ENCODE data around the gene EMCN. TPM values are rescaled to one million over a fixed set of nuclear protein-coding genes. Genes with fewer than 3 reads are reported as not detected.

EMCN gene
- total and polyA plus RNA-seq, 2 of the 8 experiments (the other 6 are each of a cell fraction or from before 2014, with no cell fraction given): not detected

DNA sequence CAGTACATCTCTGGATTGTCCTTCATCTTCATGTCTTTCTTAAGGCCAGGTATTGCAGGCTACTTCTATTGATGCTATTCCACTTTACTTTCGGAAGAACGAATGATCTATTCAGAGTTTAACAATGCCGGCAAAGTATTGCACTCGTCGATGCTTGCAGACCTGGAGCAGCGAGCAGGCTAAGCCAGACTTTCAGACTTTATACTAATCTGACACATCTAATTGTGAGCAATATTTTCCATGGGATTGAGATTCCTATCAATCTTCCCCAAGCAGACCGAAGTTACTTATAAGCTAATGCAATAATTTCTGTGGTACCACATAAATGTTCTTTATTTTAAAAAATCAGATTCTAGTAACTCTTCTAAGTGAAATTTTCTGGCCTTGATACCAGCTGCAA is 1.6 kb downstream of the EMCN start:
- H3K23ac ChIP-seq (ENCODE audit: insufficient read length): no peak overlapping the region
- no peak overlapping the region for H4K5ac ChIP-seq (ENCODE audit: insufficient read length, low read depth, low read length)
- no peaks in the 10 kb centered on the region; the same call in 1 of the 2 replicates for H3K23me2 ChIP-seq (ENCODE audit: low read depth, low read length)
- no peak overlapping the region for H2AK5ac ChIP-seq (ENCODE audit: low read depth, low read length)
- DNase-seq (ENCODE audit: low read depth in 1 of 2, low spot score in 2 of 2): no peak
- no peak overlapping the region for H2AFZ ChIP-seq (ENCODE audit: low read length)
- no peak overlapping the region for H3K4ac ChIP-seq (replicated peaks; ENCODE audit: insufficient read length, low read depth, low read length)
- H3K9ac ChIP-seq (replicated peaks in 1 of 4; ENCODE audit: extremely low read depth in 1 of 4, low read depth in 3 of 4, low read length in 3 of 4): no peak overlapping the region
- no peak overlapping the region for H3K27ac ChIP-seq (ENCODE audit: low read depth, low read length)
- H2BK15ac ChIP-seq (ENCODE audit: low read length): no peak overlapping the region
- H3K27me3 ChIP-seq (replicated peaks in 1 of 4; ENCODE audit: control insufficient read depth in 3 of 4, extremely low read depth in 1 of 4, insufficient read depth in 3 of 4, low read length in 3 of 4): no peaks in the 10 kb centered on the region
- H4K91ac ChIP-seq (replicated peaks; ENCODE audit: insufficient read length, low read length): no peak overlapping the region
- peaks cover 0 to 5% (median 1%) of the 10 kb centered on the region in 4 experiments; a peak in 2 of 7 replicates for H3K4me1 ChIP-seq (replicated peaks in 1 of 4; ENCODE audit: control insufficient read depth in 3 of 4, insufficient read depth in 4 of 4, low read length in 3 of 4)
- no peak for FAIRE-seq
- no peak overlapping the region for H3K18ac ChIP-seq (ENCODE audit: extremely low read depth, low read length)
- H3K79me1 ChIP-seq (ENCODE audit: low read depth, low read length): no peaks in the 10 kb centered on the region
- H3K79me2 ChIP-seq (ENCODE audit: control insufficient read depth in 1 of 2, insufficient read depth in 2 of 2, low read length in 2 of 2): no peaks in the 10 kb centered on the region
- H4K20me1 ChIP-seq (replicated peaks in 1 of 2; ENCODE audit: control insufficient read depth in 1 of 2, insufficient read depth in 2 of 2, low read length in 2 of 2): no peaks in the 10 kb centered on the region
- no peak overlapping the region for H3K56ac ChIP-seq (replicated peaks; ENCODE audit: insufficient read length, low read depth, low read length)
- WGBS, 2 experiments (ENCODE audit: extremely low coverage in 1 of 2, insufficient coverage in 1 of 2, insufficient read length in 1 of 2, insufficient replicate concordance in 2 of 2, low coverage in 1 of 2, low lambda C conversion rate in 2 of 2, missing lambda C conversion rate in 1 of 2): 91% methylated on average over 7 of the region's 7 CpGs; no CpG with 5 or more reads in 1 of the 2 experiments
- no peak overlapping the region for H3K14ac ChIP-seq (ENCODE audit: insufficient read length)
- no peak overlapping the region for H3K4me2 ChIP-seq (ENCODE audit: insufficient read depth in 1 of 2, low read depth in 2 of 2, low read length in 2 of 2)
- no peak overlapping the region for H2BK5ac ChIP-seq (ENCODE audit: low read depth, low read length)
- H3K36me3 ChIP-seq (ENCODE audit: control insufficient read depth in 2 of 4, insufficient read depth in 4 of 4, low read length in 3 of 4): no peaks in the 10 kb centered on the region
- H2BK12ac ChIP-seq (ENCODE audit: low read depth, low read length): no peak overlapping the region
- H3K9me3 ChIP-seq (ENCODE audit: insufficient read depth in 2 of 2, low read depth in 1 of 2, low read length in 1 of 2): no peaks in the 10 kb centered on the region
- POLR2A ChIA-PET (ENCODE audit: partially characterized antibody): no interaction called here
- no peak overlapping the region for H2BK20ac ChIP-seq (ENCODE audit: low read length)
- H3K4me3 ChIP-seq (ENCODE audit: extremely low read depth in 1 of 4, insufficient read depth in 2 of 4, low read depth in 3 of 4, low read length in 4 of 4): no peak overlapping the region
- H4K8ac ChIP-seq (ENCODE audit: extremely low read depth, insufficient read depth, low read length): no peak overlapping the region
- H2BK120ac ChIP-seq (replicated peaks; ENCODE audit: low read depth, low read length): no peak overlapping the region
- CTCF ChIA-PET (ENCODE audit: partially characterized antibody): interaction anchor here (1.1 kb wide), 1 partner anchor 11 kb away, joined by 3 read pairs; no protein-coding TSS in a partner anchor
- TF ChIP-seq HDAC2 (IDR thresholded peaks at IDR 0.05; ENCODE audit: borderline replicate concordance in 1 of 2, low read depth in 2 of 2, low read length in 2 of 2) (no peak), ZNF274 (IDR thresholded peaks at IDR 0.05; ENCODE audit: borderline replicate concordance, extremely low read depth, low read length) (no peak), SIN3A (conservative IDR thresholded peaks at IDR 0.05 in 1 of 2, IDR thresholded peaks at IDR 0.05 in 1 of 2; ENCODE audit: low read depth in 1 of 2, low read length in 2 of 2) (no peak), POLR2A (IDR thresholded peaks at IDR 0.05; ENCODE audit: control extremely low read depth in 1 of 2, low read depth in 2 of 2, low read length in 2 of 2) (no peak), GTF2F1 (IDR thresholded peaks at IDR 0.05; ENCODE audit: borderline replicate concordance, low read depth, low read length) (no peak), SAP30 (IDR thresholded peaks at IDR 0.05; ENCODE audit: insufficient read depth, insufficient replicate concordance, low read length) (no peak), RAD21 (IDR thresholded peaks at IDR 0.05 in 1 of 2, conservative IDR thresholded peaks at IDR 0.05 in 1 of 2; ENCODE audit: low read depth in 2 of 2, low read length in 2 of 2) (no peak), SP2 (IDR thresholded peaks at IDR 0.05; ENCODE audit: low read length) (no peak), CBX8 (IDR thresholded peaks at IDR 0.05; ENCODE audit: borderline replicate concordance, low read depth, low read length) (no peak), SP1 (IDR thresholded peaks at IDR 0.05; ENCODE audit: low read depth, low read length) (no peak)
- TF ChIP-seq, protein P1, sequence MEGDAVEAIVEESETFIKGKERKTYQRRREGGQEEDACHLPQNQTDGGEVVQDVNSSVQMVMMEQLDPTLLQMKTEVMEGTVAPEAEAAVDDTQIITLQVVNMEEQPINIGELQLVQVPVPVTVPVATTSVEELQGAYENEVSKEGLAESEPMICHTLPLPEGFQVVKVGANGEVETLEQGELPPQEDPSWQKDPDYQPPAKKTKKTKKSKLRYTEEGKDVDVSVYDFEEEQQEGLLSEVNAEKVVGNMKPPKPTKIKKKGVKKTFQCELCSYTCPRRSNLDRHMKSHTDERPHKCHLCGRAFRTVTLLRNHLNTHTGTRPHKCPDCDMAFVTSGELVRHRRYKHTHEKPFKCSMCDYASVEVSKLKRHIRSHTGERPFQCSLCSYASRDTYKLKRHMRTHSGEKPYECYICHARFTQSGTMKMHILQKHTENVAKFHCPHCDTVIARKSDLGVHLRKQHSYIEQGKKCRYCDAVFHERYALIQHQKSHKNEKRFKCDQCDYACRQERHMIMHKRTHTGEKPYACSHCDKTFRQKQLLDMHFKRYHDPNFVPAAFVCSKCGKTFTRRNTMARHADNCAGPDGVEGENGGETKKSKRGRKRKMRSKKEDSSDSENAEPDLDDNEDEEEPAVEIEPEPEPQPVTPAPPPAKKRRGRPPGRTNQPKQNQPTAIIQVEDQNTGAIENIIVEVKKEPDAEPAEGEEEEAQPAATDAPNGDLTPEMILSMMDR (IDR thresholded peaks at IDR 0.05; ENCODE audit: control extremely low read depth in 1 of 3, insufficient read depth in 1 of 3, low read depth in 1 of 3, low read length in 3 of 3): no peak
